GM13977 (cell line): ENCODE data around the gene ZNF225.
"Not testable (repeated sequence)": the region's sequence is repeated elsewhere in the genome, so short reads cannot be mapped to it uniquely, and the experiment has no call there.

ENCODE experiments used
- DNase-seq: peaks from one replicate; pipeline ENCODE4 v3.0.0; 2012; ENCODE audit warnings: low spot score
- in situ Hi-C: fragments of 300-500 bp; cut with MboI; formaldehyde crosslinking; loops from one replicate; pipeline ENCODE4 v1.12.0; 2022; ENCODE audit warnings: low sequenced_read_pairs, low pct_unique_long_range_greater_than_20kb, mixed read lengths, inconsistent platforms; ENCODE audit not compliant: unreplicated experiment
- TF ChIP-seq, protein P1 (sequence below): IDR thresholded peaks from 2 replicates; pipeline ENCODE4 v1.5.1; 2012; ENCODE audit warnings: mild to moderate bottlenecking, control low read depth; ENCODE audit not compliant: insufficient read depth; ENCODE audit errors: extremely low read depth, missing control alignments

The ZNF225 gene

DNA sequence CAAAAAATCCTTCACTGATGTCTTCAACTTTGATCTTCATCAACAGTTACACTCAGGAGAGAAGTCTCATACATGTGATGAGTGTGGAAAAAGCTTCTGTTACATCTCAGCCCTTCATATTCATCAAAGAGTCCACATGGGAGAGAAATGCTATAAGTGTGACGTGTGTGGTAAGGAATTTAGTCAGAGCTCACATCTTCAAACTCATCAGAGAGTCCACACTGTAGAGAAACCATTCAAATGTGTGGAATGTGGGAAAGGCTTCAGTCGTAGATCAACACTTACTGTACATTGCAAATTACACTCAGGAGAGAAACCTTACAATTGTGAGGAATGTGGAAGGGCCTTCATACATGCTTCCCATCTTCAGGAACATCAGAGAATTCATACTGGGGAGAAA lies 43.3 kb downstream of the ZNF225 start:
- in situ Hi-C loops, result no loop called here
- DNase-seq, result no peak

DNA sequence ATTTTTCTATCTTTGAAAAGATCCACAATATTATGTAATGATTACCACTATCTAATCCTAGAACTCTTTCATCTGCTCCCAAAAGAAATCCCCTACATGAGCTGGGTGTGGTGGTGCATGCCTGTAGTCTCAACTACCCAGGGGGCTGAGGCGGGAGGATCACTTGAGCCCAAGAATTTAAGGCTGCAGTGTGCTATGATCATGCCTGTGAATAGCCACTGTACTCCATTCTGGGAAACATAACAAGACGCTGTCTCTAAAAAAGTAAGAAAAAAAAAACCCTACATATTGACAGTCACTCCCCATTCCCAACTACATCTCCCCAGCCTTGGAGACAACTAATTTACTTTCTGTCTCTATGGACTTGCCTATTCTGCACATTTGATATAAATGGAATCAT lies 50.6 kb downstream of the ZNF225 start:
- TF ChIP-seq, protein P1, sequence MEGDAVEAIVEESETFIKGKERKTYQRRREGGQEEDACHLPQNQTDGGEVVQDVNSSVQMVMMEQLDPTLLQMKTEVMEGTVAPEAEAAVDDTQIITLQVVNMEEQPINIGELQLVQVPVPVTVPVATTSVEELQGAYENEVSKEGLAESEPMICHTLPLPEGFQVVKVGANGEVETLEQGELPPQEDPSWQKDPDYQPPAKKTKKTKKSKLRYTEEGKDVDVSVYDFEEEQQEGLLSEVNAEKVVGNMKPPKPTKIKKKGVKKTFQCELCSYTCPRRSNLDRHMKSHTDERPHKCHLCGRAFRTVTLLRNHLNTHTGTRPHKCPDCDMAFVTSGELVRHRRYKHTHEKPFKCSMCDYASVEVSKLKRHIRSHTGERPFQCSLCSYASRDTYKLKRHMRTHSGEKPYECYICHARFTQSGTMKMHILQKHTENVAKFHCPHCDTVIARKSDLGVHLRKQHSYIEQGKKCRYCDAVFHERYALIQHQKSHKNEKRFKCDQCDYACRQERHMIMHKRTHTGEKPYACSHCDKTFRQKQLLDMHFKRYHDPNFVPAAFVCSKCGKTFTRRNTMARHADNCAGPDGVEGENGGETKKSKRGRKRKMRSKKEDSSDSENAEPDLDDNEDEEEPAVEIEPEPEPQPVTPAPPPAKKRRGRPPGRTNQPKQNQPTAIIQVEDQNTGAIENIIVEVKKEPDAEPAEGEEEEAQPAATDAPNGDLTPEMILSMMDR, result no peak

More for the DNA sequence above, 43.3 kb downstream of the ZNF225 start:
- TF ChIP-seq, protein P1, result no peak

GRCh38 chr19:44164327-44164672 lies 51.1 kb downstream of the ZNF225 start:
- no peak for DNase-seq
- in situ Hi-C loops, result no loop called here
- TF ChIP-seq, protein P1, result no peak

More for the DNA sequence above, 50.6 kb downstream of the ZNF225 start:
- DNase-seq, result no peak
- in situ Hi-C loops, result no loop called here

DNA sequence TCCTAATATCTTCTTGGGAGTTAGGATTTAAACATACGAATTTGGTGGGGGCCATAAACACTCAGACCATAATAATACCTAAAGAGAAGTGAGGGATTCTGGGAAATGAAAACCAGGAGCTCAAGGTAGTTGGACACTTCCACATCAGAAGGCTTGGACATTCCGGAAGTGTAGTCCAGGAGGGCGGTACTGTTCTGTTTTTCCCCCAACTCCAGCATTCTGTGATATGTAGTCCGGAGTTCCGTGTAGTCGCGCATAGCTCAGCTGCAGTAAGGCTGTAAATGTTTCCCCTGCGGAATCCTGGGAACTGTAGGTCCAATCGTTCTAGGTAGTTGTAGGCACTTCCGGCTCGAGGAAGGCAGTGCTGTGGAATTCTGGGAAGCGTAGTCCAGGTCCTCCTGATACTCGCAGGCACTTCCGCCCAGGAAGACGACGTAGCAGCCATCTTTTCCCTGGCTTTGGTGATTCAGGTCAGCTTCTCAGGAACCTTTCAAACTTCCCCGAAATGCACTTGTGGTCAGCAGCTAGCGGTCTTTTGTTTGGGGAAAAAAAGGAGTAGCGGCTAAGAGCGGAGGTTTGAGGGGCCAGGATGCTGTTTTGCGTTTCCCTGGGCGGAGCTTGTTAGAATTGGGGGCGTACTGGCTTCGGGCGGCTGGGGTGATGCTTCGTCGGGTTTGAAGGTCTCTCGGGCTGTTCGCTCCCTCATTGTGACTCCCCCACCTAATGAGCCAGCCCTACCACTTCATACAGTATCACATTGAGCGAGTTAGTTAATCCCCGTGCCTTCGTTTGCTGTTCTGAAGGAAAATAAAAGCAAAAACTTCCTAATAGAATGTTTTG lies 51.7 kb downstream of the ZNF225 start, which contains the start of gene ZNF226:
ZNF226 (plus strand) TSS at position 428 of the 840 bp plus-strand sequence. CDS start 4,981 bp downstream, outside the sequence.
- in situ Hi-C loops, result no loop called here
- TF ChIP-seq, protein P1, result no peak
- peak; percentile 81 for DNase-seq

DNA sequence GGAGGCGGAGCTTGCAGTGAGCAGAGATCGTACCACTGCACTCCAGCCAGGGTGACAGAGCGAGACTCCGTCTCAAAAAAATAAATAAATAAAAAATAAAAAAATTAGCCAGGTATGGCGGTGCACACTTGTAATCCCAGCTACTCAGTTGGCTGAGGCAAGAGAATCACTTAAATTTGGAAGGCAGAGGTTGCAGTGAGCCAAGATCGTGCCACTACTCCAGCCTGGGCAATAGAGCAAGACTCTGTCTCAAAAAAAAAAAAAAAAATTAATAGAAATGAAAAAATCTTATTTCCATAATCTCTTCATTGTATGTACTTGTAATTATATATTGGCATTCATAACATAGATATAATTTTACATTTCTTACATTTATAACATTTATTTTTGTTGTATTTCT lies 57.5 kb downstream of the ZNF225 start:
- in situ Hi-C loops, DNase-seq: not testable (repeated sequence)

GRCh38 chr19:44176590-44176989 lies 63.4 kb downstream of the ZNF225 start:
- TF ChIP-seq, protein P1, result no peak
- in situ Hi-C loops, result no loop called here
- DNase-seq, result no peak

DNA sequence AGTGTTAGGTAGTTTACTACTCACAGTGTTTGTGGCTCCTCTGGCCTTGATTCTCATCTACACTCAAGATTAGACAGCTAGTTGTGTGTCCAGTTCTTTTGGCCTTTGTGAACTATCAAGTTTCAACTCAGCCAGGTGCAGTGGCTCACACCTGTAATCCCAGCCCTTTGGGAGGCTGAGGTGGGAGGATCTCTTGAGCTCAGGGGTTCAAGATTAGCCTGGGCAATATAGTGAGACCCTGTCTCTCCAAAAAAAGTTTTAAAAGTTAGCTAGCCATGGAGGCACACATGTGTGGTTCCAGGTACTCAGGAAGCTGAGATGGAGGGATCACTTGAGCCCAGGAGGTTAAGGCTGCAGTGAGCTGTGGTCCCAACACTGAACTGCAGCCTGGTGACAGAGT lies 67.8 kb downstream of the ZNF225 start:
- TF ChIP-seq, protein P1, result no peak
- in situ Hi-C loops, result no loop called here

More for the DNA sequence above, 67.8 kb downstream of the ZNF225 start:
- no peak for DNase-seq
